Epithelial cell of prostate (primary cell): ENCODE measurements around the gene OGFOD3.
"Not testable (repeated sequence)": the region's sequence is repeated elsewhere in the genome, so short reads cannot be mapped to it uniquely, and the experiment has no call there.

Source experiments
- DNase-seq: peaks from one replicate; pipeline ENCODE4 v3.0.0-alpha.2; 2011; ENCODE audit warnings: low read depth, low spot score
- H3K27ac ChIP-seq: fragments of 450-650 bp; 2 replicates; pipeline ENCODE4 v1.5.1; 2017; ENCODE audit warnings: mild to moderate bottlenecking

Gene OGFOD3, protein sequence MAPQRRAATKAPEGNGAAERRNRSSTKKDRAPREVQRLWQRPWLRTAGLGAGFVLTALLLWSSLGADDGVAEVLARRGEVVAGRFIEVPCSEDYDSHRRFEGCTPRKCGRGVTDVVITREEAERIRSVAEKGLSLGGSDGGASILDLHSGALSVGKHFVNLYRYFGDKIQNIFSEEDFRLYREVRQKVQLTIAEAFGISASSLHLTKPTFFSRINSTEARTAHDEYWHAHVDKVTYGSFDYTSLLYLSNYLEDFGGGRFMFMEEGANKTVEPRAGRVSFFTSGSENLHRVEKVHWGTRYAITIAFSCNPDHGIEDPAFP

DNA sequence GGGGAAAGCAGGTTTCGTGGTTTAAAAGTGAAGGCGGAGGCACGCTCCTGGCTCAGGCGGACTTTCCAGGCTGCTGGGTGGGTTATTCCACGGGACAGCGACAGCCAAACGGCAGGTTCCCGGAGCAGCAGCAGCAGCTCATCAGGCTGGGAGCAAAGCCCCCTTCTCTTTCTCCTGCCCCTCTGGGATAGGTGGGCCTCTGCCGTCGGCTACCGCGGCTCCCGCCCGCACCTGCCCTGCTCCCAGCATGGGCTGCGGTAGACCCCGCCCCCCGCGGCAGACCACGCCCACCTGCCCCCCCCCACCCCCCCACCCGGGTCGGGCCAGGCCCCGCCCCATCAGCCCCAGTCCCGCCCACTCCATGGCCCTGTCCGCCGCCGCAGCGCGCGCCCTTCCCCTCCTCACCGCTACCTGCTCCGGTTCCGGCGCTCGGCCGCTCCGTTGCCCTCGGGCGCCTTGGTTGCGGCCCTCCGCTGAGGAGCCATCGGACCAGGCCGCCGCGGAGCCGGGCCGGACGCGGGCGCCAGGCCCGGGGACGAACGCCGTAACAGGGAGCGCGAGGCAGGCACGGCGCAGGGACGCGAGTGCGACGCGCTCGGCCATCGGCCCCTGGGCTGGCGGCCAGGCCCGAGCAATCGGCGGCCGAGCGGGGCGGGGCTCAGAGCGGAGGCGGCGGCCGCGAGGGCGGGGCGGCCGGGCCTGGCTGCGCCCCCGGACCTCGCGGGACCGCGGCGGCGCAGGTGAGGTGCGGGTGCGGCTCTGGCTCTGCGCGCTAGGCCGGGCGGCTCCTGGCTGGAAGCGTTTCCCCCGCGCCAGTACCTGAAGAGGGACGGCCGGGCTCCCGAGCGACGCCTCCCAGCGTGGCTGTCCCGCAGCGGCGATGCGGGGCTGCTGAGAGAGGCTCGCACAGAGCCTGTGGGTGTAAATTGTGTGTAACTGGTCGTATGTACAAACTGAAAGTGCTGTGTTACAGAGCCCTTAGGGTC lies at the start of gene OGFOD3, which contains the start of gene HEXD:
OGFOD3 (minus strand) TSS at position 586 of the 986 bp plus-strand sequence; CDS start at position 485, 101 bp downstream.
HEXD (plus strand) TSS at position 347 of the 986 bp plus-strand sequence. CDS start 1,453 bp downstream, outside the sequence.
- no peak for DNase-seq
- H3K27ac ChIP-seq = peak within 1 kb of the TSS; percentile 61

DNA sequence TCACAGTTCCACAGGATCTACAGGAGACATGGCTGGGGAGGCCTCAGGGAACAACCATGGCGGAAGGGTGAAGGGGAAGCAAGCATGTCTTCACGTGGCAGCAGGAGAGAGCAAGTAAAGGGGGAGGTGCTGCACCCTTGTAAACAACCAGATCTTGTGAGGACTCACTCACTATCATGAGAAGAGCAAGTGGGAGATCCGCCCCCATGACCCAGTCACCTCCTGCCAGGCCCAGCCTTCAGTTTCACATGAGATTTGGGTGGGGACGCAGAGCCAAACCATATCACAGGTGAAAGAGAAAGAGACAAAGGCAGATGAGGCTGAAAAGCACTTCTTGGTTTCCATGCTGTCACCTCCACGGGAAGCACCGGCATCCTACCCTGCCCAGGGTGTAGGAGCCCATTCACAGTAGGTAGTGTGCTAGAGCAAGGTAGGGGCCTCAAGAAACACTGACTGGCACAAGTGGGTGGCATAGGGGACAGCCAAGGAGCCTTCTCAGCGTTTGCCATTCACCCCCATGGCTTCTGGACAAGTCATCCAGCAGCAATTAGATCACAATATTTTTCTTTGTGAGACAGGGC lies 46.7 kb upstream of the OGFOD3 start:
- DNase-seq = no peak
- no peak overlapping the region for H3K27ac ChIP-seq

DNA sequence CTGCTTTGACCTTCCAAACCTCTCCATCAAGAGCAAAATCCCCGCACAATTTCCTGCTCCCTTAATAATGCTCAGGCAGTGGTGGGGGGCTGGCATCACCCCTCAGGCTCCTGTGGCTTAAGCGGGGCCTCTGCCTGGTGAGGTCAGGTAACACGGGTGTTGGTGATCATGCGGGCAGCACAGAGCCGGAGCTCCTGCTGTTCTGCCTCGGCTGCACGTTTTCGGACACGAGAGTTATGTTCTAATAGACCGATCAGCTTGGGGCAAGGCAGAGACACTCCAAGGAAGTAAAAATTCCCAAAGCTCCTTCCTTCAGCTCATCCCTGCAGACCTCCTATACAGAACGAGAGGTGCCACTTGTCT lies 46.2 kb upstream of the OGFOD3 start:
- DNase-seq = no peak
- no peak overlapping the region for H3K27ac ChIP-seq

DNA sequence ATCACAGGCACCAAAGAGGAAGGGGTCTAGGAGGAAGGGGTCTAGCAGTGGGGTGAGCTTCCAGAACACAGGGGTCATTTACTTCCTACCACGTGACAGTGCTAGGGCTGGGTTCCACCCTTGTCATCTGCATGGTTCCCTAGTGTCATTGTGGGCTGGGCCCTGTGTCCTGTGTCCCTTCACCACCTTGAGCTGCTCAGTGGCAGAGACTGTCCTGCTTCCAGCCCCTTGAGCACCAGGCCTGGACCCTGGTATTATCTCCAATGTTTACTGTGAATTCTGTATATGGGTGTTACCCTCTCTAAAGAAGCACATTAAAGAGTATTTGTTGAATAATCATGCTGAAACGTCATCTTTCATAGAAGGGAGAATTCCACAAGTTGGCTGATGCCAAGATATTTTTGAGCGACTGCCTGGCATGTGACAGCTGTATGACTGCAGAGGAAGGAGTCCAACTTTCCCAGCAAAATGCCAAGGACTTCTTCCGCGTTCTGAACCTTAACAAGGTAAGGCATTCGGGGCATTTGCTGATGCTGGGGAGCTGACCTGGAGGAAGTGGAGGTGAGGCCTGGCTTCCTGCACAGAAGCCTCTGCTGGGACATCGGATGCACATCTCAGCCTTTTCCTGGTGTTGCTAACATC lies 45.7 kb upstream of the OGFOD3 start:
- no peak overlapping the region for H3K27ac ChIP-seq
- DNase-seq = no peak

DNA sequence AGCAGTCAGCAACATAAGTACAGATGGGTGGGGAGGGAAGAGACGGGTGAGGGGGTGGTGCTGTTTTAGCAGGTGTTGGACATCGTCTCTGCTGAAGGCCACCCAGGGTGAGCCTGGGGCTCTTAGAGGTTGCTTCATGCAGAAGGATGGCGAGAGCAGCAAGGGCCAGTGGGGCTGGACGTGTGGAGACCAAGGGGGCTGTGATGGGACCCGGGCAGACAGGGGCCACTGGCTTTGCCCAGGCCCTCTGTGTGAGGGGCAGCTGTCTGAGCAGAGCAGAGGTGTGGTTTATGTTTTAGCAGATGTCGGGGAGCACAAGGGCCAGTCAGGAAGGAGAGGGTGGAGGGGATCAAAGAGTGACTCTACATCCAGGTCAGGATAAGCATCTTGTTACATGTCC lies 45.0 kb upstream of the OGFOD3 start:
- no peak for DNase-seq
- H3K27ac ChIP-seq = no peak overlapping the region

DNA sequence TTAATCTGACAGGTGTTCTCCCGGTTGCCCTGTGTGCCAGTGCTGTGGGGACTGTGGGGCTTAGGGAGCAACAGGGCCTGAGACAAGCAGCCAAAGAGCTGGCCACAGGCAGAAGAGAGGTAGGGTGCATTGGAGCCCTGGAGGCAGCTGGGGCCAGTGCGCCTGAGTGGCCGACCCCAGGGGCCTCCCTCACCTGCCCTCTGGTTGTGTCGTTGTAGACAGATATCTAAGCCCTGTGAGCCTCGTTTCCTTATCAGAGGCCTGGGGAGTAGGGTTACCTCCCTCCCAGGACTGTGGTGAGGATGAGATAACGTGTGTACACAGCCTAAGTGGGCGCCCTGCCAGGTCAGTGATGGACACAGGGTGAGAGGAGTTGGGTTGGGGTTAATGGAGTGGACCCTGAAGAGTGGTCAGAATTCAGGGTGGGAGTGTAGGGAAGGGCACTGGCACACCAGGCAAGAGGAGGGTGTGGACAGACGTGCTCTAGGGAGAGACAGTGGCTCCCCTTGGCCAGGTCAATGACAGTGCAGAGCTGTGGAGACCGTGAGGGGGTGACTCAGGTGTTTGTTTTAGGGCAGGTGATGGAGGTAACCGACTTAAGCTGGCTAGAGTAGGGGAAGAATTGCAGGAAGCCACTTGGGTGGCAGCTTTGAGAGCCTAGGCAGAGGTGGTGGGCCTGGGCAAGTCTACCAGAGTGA lies 43.6 kb upstream of the OGFOD3 start:
- DNase-seq = peak; percentile 5
- H3K27ac ChIP-seq = no peak overlapping the region

DNA sequence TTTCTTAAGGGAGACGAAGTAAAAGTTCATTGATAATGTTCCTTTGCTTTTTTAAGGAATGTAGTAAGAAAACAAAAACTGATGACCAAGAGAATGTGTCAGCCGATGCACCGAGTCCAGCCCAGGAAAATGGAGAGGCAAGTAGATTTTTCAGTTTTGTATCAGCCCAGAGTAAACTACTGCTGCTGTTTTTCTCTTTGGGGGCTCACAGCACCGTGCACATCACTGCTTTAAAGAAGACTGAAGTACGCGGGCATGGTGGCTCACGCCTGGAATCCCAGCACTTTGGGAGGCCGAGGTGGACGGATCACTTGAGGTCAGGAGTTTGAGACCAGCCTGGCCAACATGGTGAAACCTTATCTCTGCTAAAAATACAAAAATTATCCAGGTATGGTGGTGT lies 41.5 kb upstream of the OGFOD3 start:
- not testable (repeated sequence) for DNase-seq, H3K27ac ChIP-seq

DNA sequence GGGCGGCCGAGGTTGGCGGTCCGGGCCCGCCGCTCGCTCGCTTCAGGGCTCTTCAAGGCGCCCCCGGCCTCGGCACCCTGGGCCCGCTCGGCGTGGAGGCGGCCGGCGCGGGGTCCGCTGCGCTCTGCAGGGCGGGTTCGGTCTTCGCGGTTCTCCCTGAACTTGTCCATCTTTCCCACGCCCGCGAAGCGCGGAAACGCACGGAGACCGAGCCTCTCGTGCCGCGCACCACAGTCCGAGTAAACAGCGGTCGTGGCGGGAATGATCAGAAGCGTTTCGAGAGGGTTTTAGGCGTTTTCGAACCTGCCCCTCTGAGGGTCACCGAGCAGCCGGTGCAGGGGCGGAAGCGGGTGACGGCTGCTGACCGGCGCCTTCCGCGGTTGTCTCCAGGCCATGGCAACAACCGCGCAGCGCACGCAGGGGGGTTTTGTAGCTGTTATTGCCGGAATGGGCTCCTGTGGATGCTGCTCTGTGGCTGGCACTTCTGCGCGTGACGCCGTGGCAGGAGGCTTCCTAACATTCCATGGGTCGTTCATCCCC lies 40.6 kb upstream of the OGFOD3 start:
- peak overlapping the region; percentile 98 for H3K27ac ChIP-seq
- no peak for DNase-seq

DNA sequence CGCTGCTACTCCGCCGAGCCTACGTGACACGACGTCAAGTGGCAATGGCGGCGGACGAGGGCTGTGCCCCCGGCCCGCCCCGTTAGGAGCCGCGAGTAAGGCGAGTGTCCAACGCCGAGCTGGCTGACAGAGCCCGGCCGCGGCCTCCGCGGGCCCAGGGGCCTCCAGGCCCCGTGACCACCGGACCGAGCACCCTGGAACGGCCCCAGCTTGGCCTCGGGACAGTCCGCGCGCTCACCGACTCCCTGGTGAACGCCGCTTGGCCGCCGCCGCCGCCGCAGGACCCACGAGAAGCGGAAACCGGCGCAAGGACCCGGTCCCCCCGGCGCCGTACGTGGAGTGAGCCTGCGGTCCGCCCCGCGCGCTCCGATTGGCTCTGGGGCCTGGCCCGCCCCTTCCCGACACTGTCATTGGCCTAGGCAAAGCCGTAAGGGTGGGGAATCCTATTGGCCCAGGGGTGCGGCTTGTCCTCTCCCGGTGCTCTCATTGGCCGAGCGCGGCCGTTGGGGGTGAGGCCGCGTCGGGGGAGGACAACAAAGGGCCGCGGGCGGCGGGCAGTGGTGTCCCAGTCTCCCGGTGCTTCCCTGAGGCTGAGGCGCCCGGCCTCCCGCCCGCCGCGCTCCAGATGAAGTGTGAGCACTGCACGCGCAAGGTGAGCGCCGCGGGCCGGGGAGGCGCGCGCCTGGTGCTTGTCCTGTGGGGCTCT lies 39.9 kb upstream of the OGFOD3 start, which contains the start of gene NARF:
NARF (plus strand) TSS at position 563 of the 706 bp plus-strand sequence; CDS start at position 626, 63 bp downstream.
- DNase-seq = peak; percentile 95
- H3K27ac ChIP-seq = peak within 1 kb of the TSS; percentile 98

DNA sequence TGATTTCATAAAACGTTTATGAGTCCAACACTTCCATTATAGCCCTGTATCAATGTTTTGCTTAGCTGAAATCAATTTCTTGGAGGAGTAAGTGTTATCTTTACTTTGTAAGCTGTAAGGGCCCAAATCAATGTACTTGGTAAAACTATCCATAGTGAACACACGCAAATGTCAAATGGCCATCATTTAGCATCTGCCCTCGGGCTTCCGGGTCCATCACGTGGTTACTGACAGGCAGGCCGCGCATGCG lies 39.5 kb upstream of the OGFOD3 start:
- peak overlapping the region; percentile 98 for H3K27ac ChIP-seq
- no peak for DNase-seq

DNA sequence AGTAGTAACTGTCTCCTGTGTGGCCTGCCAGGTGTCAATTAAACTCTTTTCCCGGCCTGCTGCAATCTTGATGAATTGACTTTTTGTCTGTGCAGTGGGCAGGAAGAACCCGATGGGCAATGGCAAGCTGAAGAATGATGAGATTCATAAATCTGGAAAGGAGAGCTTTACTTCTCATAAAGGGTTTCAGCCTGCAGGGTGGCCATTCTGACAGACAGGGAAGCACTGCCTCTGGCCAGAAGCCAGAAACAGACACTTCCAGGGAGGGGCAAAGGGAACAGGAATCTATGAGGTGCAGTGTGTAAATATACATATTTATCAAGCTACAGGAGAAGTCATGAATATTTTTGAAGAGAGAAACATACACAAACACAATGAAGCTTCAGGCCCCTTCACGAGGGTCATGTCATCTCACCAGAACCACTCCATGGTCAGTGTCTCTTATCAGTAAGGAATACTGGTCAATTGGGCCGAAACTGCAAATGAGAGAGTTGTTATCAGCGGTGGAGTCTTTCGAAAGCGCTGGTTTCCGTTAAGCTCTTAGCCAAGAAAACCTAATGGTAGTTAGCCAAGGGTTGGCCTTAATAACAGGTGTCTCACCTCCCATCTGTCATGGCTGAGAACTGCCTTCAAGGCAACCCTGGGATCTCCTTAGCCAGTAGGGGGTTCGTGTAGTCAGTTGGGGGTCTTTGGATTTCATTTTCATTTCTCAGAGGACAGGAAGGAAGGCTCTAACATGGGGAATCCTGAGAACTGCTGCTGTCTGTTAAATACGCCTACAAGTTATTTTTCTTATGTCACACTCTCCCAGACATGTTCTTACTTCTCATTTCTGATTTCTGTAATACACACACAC lies 38.9 kb upstream of the OGFOD3 start:
- H3K27ac ChIP-seq = peak overlapping the region; percentile 98
- DNase-seq = no peak

DNA sequence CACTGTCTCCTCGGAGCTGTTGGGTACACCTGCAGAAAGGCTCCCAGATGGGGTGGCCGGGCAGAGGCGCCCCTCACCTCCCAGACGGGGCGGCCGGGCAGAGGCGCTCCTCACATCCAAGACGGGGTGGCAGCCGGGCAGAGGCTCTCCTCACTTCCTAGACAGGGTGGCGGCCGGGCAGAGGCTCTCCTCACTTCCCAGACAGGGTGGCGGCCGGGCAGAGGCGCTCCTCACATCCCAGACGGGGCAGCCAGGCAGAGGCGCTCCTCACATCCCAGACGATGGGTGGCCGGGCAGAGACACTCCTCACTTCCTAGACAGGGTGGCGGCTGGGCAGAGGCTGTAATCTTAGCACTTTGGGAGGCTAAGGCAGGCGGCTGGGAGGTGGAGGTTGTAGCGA lies 35.3 kb upstream of the OGFOD3 start:
- H3K27ac ChIP-seq, DNase-seq: not testable (repeated sequence)

DNA sequence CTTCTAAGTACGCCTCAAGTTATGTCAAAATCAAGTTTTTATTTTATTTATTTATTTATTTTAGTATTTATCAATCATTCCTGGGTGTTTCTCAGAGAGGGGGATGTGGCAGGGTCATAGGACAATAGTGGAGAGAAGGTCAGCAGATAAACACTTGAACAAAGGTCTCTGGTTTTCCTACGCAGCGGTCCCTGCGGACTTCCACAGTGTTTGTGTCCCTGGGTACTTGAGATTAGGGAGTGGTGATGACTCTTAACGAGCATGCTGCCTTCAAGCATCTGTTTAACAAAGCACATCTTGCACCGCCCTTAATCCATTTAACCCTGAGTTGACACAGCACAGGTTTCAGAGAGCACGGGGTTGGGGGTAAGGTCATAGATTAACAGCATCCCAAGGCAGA lies 34.8 kb upstream of the OGFOD3 start:
- not testable (repeated sequence) for H3K27ac ChIP-seq, DNase-seq

DNA sequence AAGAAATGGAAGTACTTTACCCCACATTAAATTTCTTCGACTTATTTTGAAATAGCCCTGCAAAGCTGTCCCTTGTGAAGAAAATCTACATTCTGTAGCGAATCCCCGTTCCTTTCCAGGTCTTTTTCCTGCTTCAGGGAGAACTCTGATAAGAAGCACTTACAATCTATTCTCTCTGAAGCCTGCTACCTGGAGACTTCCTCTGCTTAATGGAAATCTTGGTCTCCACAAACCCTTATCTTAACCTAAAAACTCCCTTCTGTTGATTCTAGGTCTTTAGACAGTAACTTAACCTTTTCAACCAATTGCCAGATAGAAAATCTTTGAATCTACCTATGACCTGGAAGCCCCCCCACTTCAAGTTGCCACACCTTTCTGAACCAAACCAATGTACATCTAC lies 33.8 kb upstream of the OGFOD3 start:
- H3K27ac ChIP-seq = no peak overlapping the region
- no peak for DNase-seq

DNA sequence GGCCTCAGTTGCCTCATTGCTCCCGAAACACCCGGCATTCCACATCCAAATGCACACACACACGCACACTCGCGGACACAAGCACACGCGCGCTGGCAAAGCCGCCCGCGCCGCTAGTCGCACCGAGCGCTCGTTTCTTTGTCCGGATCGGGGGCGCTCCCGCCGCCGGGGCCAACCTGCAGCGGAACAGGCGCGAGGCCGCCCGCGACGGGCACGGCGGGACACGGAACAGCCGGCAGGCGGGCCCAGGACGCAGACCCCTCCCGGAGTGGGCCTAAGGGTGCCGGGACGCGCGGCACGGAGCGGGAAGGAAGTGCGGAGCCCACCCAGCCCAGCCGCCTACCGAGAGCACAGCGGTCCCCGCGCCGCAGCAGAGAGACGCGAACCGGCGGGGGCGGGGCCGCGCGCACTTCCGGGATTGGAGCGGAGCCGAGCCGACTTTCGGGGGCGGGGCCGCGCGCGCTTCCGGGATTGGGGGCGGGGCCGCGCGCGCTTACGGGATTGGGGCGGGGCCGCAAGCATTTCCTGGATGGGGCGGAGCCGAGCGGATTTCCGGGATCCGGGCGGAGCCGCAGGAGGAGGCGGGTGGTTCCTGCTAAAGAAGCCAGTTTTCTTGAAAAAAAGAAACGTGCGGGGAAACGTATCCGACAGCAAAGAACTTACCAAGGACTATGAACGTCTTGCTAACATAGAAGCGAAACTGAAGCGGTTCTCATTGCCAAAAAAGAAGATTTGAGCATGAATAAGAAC lies 32.1 kb upstream of the OGFOD3 start, which contains the start of gene CYBC1:
CYBC1 (minus strand) TSS at position 396 of the 750 bp plus-strand sequence. CDS start 1,498 bp downstream, outside the sequence.
- H3K27ac ChIP-seq = peak within 1 kb of the TSS; percentile 54
- DNase-seq = peak; percentile 27

DNA sequence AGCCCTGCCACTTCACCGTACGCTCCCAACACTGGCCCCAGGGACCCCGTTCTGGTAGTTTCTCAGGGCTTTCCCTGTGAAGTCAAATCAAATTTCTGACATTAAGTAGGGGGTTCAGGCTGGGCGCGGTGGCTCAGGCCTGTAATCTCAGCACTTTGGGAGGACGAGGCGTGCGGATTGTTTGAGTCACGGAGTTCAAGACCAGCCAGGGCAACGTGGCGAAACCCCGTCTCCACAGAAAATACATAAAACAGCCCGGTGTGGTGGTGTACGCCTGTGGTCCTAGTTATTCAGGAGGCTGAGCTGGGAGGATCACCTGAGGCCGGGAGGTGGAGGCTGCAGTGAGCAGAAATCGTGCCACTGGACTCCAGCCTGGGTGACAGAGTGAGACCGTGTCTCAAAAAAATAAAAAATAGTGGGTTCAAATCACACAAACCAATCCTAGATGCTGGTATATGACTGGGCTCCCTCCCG lies 31.5 kb upstream of the OGFOD3 start:
- peak overlapping the region; percentile 54 for H3K27ac ChIP-seq

More for the DNA sequence above, 31.5 kb upstream of the OGFOD3 start:
- no peak for DNase-seq
